A673 (cell line): ENCODE data around the gene TWNK. TPM values are rescaled to one million over a fixed set of nuclear protein-coding genes. Genes with fewer than 3 reads are reported as not detected.
A peak's percentile ranks its signal among the peaks of the same experiment; 100 is the strongest.

Source experiments
- BruUV-seq: library from RNA; stranded (reverse); fragments of 400-500 nt; replicated peaks from 2 replicates; lab custom pipeline; 2021; lab: Mats Ljungman, UMichigan
- CTCF ChIA-PET: fragments of 300-600 bp; sonication (Branson Sonifier 250); formaldehyde crosslinking; loops from one replicate; lab custom pipeline; 2022; ENCODE audit warnings: antibody characterized with exemption; lab: Charles Lee
- POLR2A ChIA-PET: fragments of 300-600 bp; sonication (Branson Sonifier 250); formaldehyde crosslinking; loops from one replicate; lab custom pipeline; 2022; ENCODE audit warnings: antibody characterized with exemption; ENCODE audit not compliant: low non-redundant PET; lab: Charles Lee
- DNase-seq: peaks from one replicate; pipeline ENCODE4 v3.0.0-alpha.2; 2015; ENCODE audit warnings: low spot score
- H3K27ac ChIP-seq: fragments of 200-600 bp; sonication (generic); 2 replicates; pipeline ENCODE4 v1.5.1; 2016; ENCODE audit warnings: mixed run types, low read depth, mild to moderate bottlenecking, mixed read lengths, antibody characterized with exemption, low read length; ENCODE audit not compliant: poor library complexity, severe bottlenecking
- H3K27me3 ChIP-seq: fragments of 200-600 bp; sonication (generic); replicated peaks from 2 replicates; pipeline ENCODE4 v1.6.1; 2017; ENCODE audit warnings: mixed run types, low read depth, mild to moderate bottlenecking, mixed read lengths, antibody characterized with exemption, low read length; ENCODE audit not compliant: insufficient read depth, poor library complexity
- H3K36me3 ChIP-seq: fragments of 200-600 bp; sonication (generic); 2 replicates; pipeline ENCODE4 v1.6.1; 2016; ENCODE audit warnings: mixed run types, mild to moderate bottlenecking, mixed read lengths, antibody characterized with exemption, low read length; ENCODE audit not compliant: insufficient read depth, poor library complexity, severe bottlenecking
- H3K4me1 ChIP-seq: fragments of 200-600 bp; sonication (generic); 2 replicates; pipeline ENCODE4 v1.6.1; 2017; ENCODE audit warnings: mixed run types, mild to moderate bottlenecking, mixed read lengths, antibody characterized with exemption, low read length; ENCODE audit not compliant: insufficient read depth, poor library complexity, severe bottlenecking
- H3K4me3 ChIP-seq: fragments of 200-600 bp; sonication (generic); 2 replicates; pipeline ENCODE4 v1.5.1; 2016; ENCODE audit warnings: low read depth, mixed run types, mild to moderate bottlenecking, mixed read lengths, low read length; ENCODE audit not compliant: poor library complexity, severe bottlenecking
- H3K9me3 ChIP-seq: fragments of 200-600 bp; sonication (generic); 2 replicates; pipeline ENCODE4 v1.6.1; 2016; ENCODE audit warnings: mixed run types, low read depth, mild to moderate bottlenecking, mixed read lengths, antibody characterized with exemption, low read length; ENCODE audit not compliant: poor library complexity, severe bottlenecking
- EZH2 ChIP-seq: fragments of 200-600 bp; sonication (generic); IDR thresholded peaks from 2 replicates; pipeline ENCODE4 v1.6.1; 2017; ENCODE audit warnings: borderline replicate concordance, low read depth, mild to moderate bottlenecking, mixed read lengths, antibody characterized with exemption, low read length; ENCODE audit not compliant: poor library complexity, severe bottlenecking
- intact Hi-C: fragments of 100-400 bp; cut with micrococcal nuclease; formaldehyde crosslinking; loops from one replicate; pipeline ENCODE4 v1.10.0; 2022; ENCODE audit not compliant: unreplicated experiment
- total RNA-seq: library from RNA; stranded (reverse); gene quantifications from 2 replicates; pipeline ENCODE4 v1.2.3, GENCODE V29; 2021
- TF ChIP-seq, protein P1 (sequence below): fragments of 300-800, 200-600 bp; sonication (generic); conservative IDR thresholded peaks from 2 replicates; pipeline ENCODE4 v1.5.1; 2017; ENCODE audit warnings: low read depth, mild to moderate bottlenecking, antibody characterized with exemption, low read length, moderate library complexity, mixed read lengths

TWNK gene
- total RNA-seq, 1 experiment from 2014 or later: 29.5 TPM

GRCh38 chr10:100997360-100998182 is 10.2 kb downstream of the TWNK start:
- H3K36me3 ChIP-seq: peaks cover 10% of the 10 kb centered on the region
- no peaks in the 10 kb centered on the region for H3K27me3 ChIP-seq
- H3K4me3 ChIP-seq: peak overlapping the region; percentile 88
- ChIA-PET POLR2A (no interaction called here), CTCF (interaction anchor here (0.5 to 2.3 kb wide), 12 partner anchors 8 to 471 kb away, joined by 3 to 23 read pairs (median 4); partner anchors contain the start of genes MRPL43, SEMA4G and TWNK)
- TF ChIP-seq, protein P1, sequence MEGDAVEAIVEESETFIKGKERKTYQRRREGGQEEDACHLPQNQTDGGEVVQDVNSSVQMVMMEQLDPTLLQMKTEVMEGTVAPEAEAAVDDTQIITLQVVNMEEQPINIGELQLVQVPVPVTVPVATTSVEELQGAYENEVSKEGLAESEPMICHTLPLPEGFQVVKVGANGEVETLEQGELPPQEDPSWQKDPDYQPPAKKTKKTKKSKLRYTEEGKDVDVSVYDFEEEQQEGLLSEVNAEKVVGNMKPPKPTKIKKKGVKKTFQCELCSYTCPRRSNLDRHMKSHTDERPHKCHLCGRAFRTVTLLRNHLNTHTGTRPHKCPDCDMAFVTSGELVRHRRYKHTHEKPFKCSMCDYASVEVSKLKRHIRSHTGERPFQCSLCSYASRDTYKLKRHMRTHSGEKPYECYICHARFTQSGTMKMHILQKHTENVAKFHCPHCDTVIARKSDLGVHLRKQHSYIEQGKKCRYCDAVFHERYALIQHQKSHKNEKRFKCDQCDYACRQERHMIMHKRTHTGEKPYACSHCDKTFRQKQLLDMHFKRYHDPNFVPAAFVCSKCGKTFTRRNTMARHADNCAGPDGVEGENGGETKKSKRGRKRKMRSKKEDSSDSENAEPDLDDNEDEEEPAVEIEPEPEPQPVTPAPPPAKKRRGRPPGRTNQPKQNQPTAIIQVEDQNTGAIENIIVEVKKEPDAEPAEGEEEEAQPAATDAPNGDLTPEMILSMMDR: peak; percentile 98
- TF ChIP-seq EZH2: no peak
- H3K4me1 ChIP-seq: peaks cover 44% of the 10 kb centered on the region
- intact Hi-C loops: loop anchor here (1.0 to 5.0 kb wide), 2 partner anchors 16 to 65 kb away; partner anchors contain the start of gene KAZALD1
- H3K27ac ChIP-seq: peak overlapping the region; percentile 98
- BruUV-seq: no TSS peak
- no peaks in the 10 kb centered on the region for H3K9me3 ChIP-seq
- peak; percentile 78 for DNase-seq

DNA sequence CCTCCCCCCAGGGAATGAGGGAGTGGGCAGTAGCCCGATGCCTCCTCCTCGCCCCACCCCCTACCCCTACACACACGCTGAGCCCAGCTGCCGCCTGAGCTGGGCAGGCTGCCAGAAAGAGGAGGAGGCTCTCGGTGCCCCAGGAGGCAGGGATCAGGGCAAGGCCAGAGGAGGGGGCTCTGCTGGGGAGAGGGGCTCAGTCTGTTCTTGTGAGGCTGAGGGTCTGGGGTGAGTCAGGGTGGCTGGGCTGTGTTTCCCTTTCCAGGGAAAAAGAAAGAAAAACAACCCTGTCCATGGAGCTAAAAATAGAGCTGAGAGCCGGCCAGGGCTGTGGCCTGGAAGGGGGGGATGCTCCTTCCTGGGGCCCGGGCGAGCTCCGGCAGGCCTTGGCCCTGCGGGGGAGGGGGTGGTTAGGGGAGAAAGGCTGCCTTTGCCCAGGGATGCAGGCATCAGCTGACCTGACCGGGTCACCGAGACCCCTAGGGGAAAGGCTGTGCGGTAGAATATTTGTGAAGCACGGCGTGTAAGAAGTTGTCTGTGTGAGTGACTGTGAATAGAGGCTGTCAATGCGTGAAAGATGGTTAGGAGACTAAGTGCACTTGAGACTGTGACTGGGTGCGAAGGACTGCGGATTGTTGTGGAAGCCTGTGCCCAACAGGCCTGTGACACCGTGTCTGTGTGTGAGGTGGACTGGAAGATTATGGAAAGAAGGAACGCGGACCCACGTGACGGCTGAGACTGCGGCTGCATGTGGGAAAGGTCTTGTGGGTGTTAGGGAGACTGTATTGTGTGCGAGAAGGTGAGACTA is 11.0 kb downstream of the TWNK start:
- Histone ChIP-seq H3K36me3 (peaks cover 9% of the 10 kb centered on the region), H3K27me3 (no peaks in the 10 kb centered on the region), H3K4me1 (peaks cover 44% of the 10 kb centered on the region), H3K4me3 (peak overlapping the region; percentile 88), H3K27ac (peak overlapping the region; percentile 98), H3K9me3 (no peaks in the 10 kb centered on the region)
- intact Hi-C loops: loop anchor here (1.0 to 5.0 kb wide), 2 partner anchors 15 to 64 kb away; partner anchors contain the start of gene KAZALD1
- no peak for TF ChIP-seq EZH2
- TF ChIP-seq, protein P1: no peak
- ChIA-PET CTCF (interaction anchor here (0.5 to 2.3 kb wide), 12 partner anchors 7 to 471 kb away, joined by 3 to 23 read pairs (median 4); partner anchors contain the start of genes MRPL43 and TWNK), POLR2A (no interaction called here)
- no TSS peak for BruUV-seq
- peak; percentile 89 for DNase-seq

- TF ChIP-seq EZH2: no peak
- TF ChIP-seq, protein P1: peak; percentile 83
- CTCF ChIA-PET: interaction anchor here (0.5 to 2.3 kb wide), 5 partner anchors 10 to 840 kb away, joined by 4 to 23 read pairs (median 5); no protein-coding TSS in a partner anchor
- Histone ChIP-seq H3K4me3 (peak overlapping the region; percentile 88), H3K36me3 (peaks cover 12% of the 10 kb centered on the region), H3K27ac (peak overlapping the region; percentile 98), H3K9me3 (no peaks in the 10 kb centered on the region), H3K27me3 (no peaks in the 10 kb centered on the region), H3K4me1 (peaks cover 44% of the 10 kb centered on the region)
- DNase-seq: peak; percentile 84
- intact Hi-C loops: loop anchor here (1.0 to 5.0 kb wide), 2 partner anchors 14 to 63 kb away; partner anchors contain the start of gene KAZALD1
- POLR2A ChIA-PET: interaction anchor here (0.6 kb wide), 2 partner anchors 10 to 103 kb away, joined by 3 read pairs; no protein-coding TSS in a partner anchor
- no TSS peak for BruUV-seq
Measured at GRCh38 chr10:100998991-100999741, 11.8 kb downstream of the TWNK start.
